Liver (tissue), 9 donors: ENCODE measurements around the gene ZNF519. TPM values are rescaled to one million over a fixed set of nuclear protein-coding genes. Genes with fewer than 3 reads are reported as not detected.

Experiments
- DNase-seq: peaks from one replicate; pipeline ENCODE4 v3.0.0-alpha.2; 2017; ENCODE audit warnings: low spot score
- H3K27ac ChIP-seq, 2 donors: one replicate each; pipeline ENCODE4 v1.7.0; 2013; ENCODE audit warnings: inconsistent platforms in 2 of 2, low read length in 2 of 2, control low read depth in 1 of 2, low read depth in 1 of 2, mild to moderate bottlenecking in 1 of 2
- H3K27me3 ChIP-seq, 4 donors: one replicate each; pipeline versions ENCODE4 v1.6.1 to v1.7.0; 2013; ENCODE audit warnings: low read length in 3 of 4, inconsistent platforms in 1 of 4, mild to moderate bottlenecking in 1 of 4, moderate library complexity in 1 of 4; ENCODE audit not compliant: control insufficient read depth in 4 of 4, insufficient read depth in 4 of 4
- H3K36me3 ChIP-seq, 4 donors: one replicate each; pipeline versions ENCODE4 v1.6.1 to v1.7.0; 2013; ENCODE audit warnings: low read length in 3 of 4, mild to moderate bottlenecking in 3 of 4, low read depth in 1 of 4, moderate library complexity in 1 of 4; ENCODE audit not compliant: control insufficient read depth in 4 of 4, insufficient read depth in 3 of 4
- H3K4me1 ChIP-seq, 4 donors: one replicate each; pipeline versions ENCODE4 v1.6.1 to v1.7.0; 2013; ENCODE audit warnings: low read length in 3 of 4, mild to moderate bottlenecking in 3 of 4, moderate library complexity in 1 of 4; ENCODE audit not compliant: control insufficient read depth in 4 of 4, insufficient read depth in 4 of 4
- H3K4me3 ChIP-seq, 3 donors: one replicate each; pipeline versions ENCODE4 v1.6.1 to v1.7.0; 2013; ENCODE audit warnings: low read length in 3 of 3, control low read depth in 1 of 3, low read depth in 1 of 3, mild to moderate bottlenecking in 1 of 3
- H3K9ac ChIP-seq, 2 donors: one replicate each; pipeline ENCODE4 v1.7.0; 2013; ENCODE audit warnings: low read length in 2 of 2, mild to moderate bottlenecking in 2 of 2, moderate library complexity in 2 of 2, control low read depth in 1 of 2, low read depth in 1 of 2
- H3K9me3 ChIP-seq, 4 donors: one replicate each; pipeline versions ENCODE4 v1.6.1 to v1.7.0; 2013; ENCODE audit warnings: low read length in 3 of 4; ENCODE audit not compliant: control insufficient read depth in 4 of 4
- ATF3 ChIP-seq: IDR thresholded peaks from 2 replicates; pipeline ENCODE4 v1.6.1; 2016; ENCODE audit warnings: antibody characterized with exemption
- EGR1 ChIP-seq, 2 donors: IDR thresholded peaks; 2 replicates each; pipeline ENCODE4 v1.6.1; 2016 to 2018; ENCODE audit warnings: antibody characterized with exemption in 2 of 2, low read depth in 2 of 2
- FOXA1 ChIP-seq: IDR thresholded peaks from 2 replicates; pipeline ENCODE4 v1.6.1; 2016; ENCODE audit warnings: antibody characterized with exemption
- GABPA ChIP-seq, 2 donors: IDR thresholded peaks in 1 of 2; conservative IDR thresholded peaks in 1 of 2; 2 replicates each; pipeline ENCODE4 v1.6.1; 2016; ENCODE audit warnings: antibody characterized with exemption in 2 of 2, mild to moderate bottlenecking in 1 of 2, moderate library complexity in 1 of 2
- HNF4A ChIP-seq, 2 donors: conservative IDR thresholded peaks; 2 replicates each; pipeline ENCODE4 v1.6.1; 2016; ENCODE audit warnings: antibody characterized with exemption in 2 of 2, mild to moderate bottlenecking in 2 of 2
- HNF4G ChIP-seq: IDR thresholded peaks from 2 replicates; pipeline ENCODE4 v1.6.1; 2016; ENCODE audit warnings: antibody characterized with exemption
- MAX ChIP-seq: IDR thresholded peaks from 2 replicates; pipeline ENCODE4 v1.6.1; 2016; ENCODE audit warnings: antibody characterized with exemption
- NR2F2 ChIP-seq: IDR thresholded peaks from 2 replicates; pipeline ENCODE4 v1.6.1; 2016; ENCODE audit warnings: antibody characterized with exemption
- RAD21 ChIP-seq, 2 donors: IDR thresholded peaks; 2 replicates each; pipeline ENCODE4 v1.6.1; 2016; ENCODE audit warnings: antibody characterized with exemption in 2 of 2, mild to moderate bottlenecking in 2 of 2
- RXRA ChIP-seq, 2 donors: IDR thresholded peaks; 2 replicates each; pipeline ENCODE4 v1.6.1; 2017 to 2018; ENCODE audit warnings: antibody characterized with exemption in 2 of 2, mild to moderate bottlenecking in 1 of 2
- SP1 ChIP-seq: IDR thresholded peaks from 2 replicates; pipeline ENCODE4 v1.6.1; 2018; ENCODE audit warnings: antibody characterized with exemption, mild to moderate bottlenecking
- TAF1 ChIP-seq: conservative IDR thresholded peaks from 2 replicates; pipeline ENCODE4 v1.6.1; 2016; ENCODE audit warnings: antibody characterized with exemption, mild to moderate bottlenecking
- YY1 ChIP-seq: IDR thresholded peaks from 2 replicates; pipeline ENCODE4 v1.6.1; 2016; ENCODE audit warnings: antibody characterized with exemption, mild to moderate bottlenecking
- WGBS: extraction: QIAGEN DNeasy Blood & Tissue Kit; methylation state at CpG from one replicate; pipeline ENCODE4 v1.1.7; 2013; 5-methylcytosine and 5-hydroxymethylcytosine counted together
- polyA plus RNA-seq, 2 donors: library from polyadenylated mRNA; stranded (reverse) in 1 of 2; unstranded in 1 of 2; fragments of 200-250 nt in 1 of 2; fragments of >200 nt in 1 of 2; fragmentation: Nextera tagmentation in 1 of 2; extraction: Ambion mirVana in 1 of 2; gene quantifications; one replicate each; pipeline versions ENCODE4 v1.2.1 to v1.2.3, GENCODE V29; 2013 to 2015
- total RNA-seq, 2 donors: library from RNA; depleted of rRNA; stranded (reverse); fragments of >200 nt; gene quantifications; one replicate each; pipeline ENCODE4 v1.2.3, GENCODE V29; 2014
- TF ChIP-seq, protein P1 (sequence below): fragments of 150-350 bp; IDR thresholded peaks from 2 replicates; pipeline ENCODE4 v1.5.1; 2017; ENCODE audit warnings: improper control_type of control experiment, low read depth, low read length; ENCODE audit not compliant: missing input control
- TF ChIP-seq, protein P2 (sequence below): IDR thresholded peaks from 2 replicates; pipeline ENCODE4 v1.6.1; 2016; ENCODE audit warnings: antibody characterized with exemption, mild to moderate bottlenecking
- donor health status: healthy.
- donor health status: healthy.
- donor health status: healthy.
- donor health status: healthy.
- donor health status: healthy.

Gene ZNF519
- total and polyA plus RNA-seq, 4 donors: 0.29 to 4.0 (median 1.1) TPM

DNA sequence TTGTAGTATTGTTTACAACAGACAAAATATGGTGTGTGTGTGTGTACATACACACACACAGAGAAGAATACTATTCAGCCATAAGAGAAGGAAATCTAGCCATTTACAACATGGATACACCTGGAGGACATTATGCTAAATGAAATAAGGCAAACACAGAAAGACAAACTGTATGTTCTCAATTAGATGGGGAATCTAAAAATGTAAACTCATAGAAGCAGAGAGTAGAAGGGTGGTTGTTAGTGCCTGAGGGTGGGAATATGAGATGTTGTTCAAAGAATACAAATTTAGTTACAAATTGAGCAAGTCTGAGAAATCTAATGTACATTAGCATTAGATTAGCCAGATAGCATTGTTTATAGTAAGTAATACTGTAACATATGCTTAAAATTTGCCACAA lies 11.3 kb downstream of the ZNF519 start:
- Histone ChIP-seq H3K4me1 (no peaks in the 10 kb centered on the region), H3K27ac (no peak overlapping the region), H3K27me3 (no peaks in the 10 kb centered on the region), H3K4me3 (no peak overlapping the region), H3K9ac (no peak overlapping the region), H3K36me3 (no peaks in the 10 kb centered on the region), H3K9me3 (peaks cover 0 to 1% (median 0%) of the 10 kb centered on the region in 4 donors)
- TF ChIP-seq RAD21 (IDR thresholded peaks at IDR 0.05) (no peak), YY1 (no peak), SP1 (no peak), FOXA1 (no peak), RXRA (IDR thresholded peaks at IDR 0.05) (no peak), HNF4G (no peak), EGR1 (IDR thresholded peaks at IDR 0.05; ENCODE audit: low read depth in 2 of 2) (no peak), TAF1 (no peak), HNF4A (conservative IDR thresholded peaks at IDR 0.05) (no peak)
- TF ChIP-seq, protein P1, sequence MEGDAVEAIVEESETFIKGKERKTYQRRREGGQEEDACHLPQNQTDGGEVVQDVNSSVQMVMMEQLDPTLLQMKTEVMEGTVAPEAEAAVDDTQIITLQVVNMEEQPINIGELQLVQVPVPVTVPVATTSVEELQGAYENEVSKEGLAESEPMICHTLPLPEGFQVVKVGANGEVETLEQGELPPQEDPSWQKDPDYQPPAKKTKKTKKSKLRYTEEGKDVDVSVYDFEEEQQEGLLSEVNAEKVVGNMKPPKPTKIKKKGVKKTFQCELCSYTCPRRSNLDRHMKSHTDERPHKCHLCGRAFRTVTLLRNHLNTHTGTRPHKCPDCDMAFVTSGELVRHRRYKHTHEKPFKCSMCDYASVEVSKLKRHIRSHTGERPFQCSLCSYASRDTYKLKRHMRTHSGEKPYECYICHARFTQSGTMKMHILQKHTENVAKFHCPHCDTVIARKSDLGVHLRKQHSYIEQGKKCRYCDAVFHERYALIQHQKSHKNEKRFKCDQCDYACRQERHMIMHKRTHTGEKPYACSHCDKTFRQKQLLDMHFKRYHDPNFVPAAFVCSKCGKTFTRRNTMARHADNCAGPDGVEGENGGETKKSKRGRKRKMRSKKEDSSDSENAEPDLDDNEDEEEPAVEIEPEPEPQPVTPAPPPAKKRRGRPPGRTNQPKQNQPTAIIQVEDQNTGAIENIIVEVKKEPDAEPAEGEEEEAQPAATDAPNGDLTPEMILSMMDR: no peak
- TF ChIP-seq, protein P2, sequence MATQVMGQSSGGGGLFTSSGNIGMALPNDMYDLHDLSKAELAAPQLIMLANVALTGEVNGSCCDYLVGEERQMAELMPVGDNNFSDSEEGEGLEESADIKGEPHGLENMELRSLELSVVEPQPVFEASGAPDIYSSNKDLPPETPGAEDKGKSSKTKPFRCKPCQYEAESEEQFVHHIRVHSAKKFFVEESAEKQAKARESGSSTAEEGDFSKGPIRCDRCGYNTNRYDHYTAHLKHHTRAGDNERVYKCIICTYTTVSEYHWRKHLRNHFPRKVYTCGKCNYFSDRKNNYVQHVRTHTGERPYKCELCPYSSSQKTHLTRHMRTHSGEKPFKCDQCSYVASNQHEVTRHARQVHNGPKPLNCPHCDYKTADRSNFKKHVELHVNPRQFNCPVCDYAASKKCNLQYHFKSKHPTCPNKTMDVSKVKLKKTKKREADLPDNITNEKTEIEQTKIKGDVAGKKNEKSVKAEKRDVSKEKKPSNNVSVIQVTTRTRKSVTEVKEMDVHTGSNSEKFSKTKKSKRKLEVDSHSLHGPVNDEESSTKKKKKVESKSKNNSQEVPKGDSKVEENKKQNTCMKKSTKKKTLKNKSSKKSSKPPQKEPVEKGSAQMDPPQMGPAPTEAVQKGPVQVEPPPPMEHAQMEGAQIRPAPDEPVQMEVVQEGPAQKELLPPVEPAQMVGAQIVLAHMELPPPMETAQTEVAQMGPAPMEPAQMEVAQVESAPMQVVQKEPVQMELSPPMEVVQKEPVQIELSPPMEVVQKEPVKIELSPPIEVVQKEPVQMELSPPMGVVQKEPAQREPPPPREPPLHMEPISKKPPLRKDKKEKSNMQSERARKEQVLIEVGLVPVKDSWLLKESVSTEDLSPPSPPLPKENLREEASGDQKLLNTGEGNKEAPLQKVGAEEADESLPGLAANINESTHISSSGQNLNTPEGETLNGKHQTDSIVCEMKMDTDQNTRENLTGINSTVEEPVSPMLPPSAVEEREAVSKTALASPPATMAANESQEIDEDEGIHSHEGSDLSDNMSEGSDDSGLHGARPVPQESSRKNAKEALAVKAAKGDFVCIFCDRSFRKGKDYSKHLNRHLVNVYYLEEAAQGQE: no peak
- DNase-seq: no peak

DNA sequence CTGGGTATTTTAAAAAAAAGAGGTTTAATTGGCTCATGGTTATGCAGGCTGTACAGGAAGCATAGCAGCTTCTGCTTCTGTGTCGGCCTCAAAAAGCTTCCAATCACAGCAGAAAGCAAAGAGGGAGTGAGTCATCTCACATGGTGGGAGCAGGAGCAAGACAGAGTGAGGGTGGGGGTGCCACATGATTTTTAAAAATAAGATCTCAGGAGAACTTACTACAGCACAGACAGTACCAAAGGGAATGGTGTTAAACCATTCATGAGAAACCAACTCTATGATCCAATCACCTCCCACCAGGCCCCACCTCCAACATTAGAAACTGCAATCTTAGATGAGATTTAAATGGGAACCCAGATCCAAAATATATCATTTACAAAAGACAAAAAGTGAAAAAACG lies 14.6 kb downstream of the ZNF519 start:
- WGBS: 93% methylated on average over 2 of the region's 2 CpGs
- H3K4me1 ChIP-seq: no peaks in the 10 kb centered on the region
- peaks cover 0 to 1% (median 0%) of the 10 kb centered on the region in 4 donors for H3K9me3 ChIP-seq
- no peaks in the 10 kb centered on the region for H3K36me3 ChIP-seq
- no peak for DNase-seq
- no peaks in the 10 kb centered on the region for H3K27me3 ChIP-seq
- H3K27ac ChIP-seq: no peak overlapping the region
- TF ChIP-seq MAX: no peak
- TF ChIP-seq RXRA (IDR thresholded peaks at IDR 0.05): no peak
- no peak for TF ChIP-seq GABPA (IDR thresholded peaks at IDR 0.05 in 1 of 2, conservative IDR thresholded peaks at IDR 0.05 in 1 of 2)
- TF ChIP-seq NR2F2: no peak
- no peak for TF ChIP-seq EGR1 (IDR thresholded peaks at IDR 0.05; ENCODE audit: low read depth in 2 of 2)
- no peak for TF ChIP-seq YY1
- TF ChIP-seq HNF4A (conservative IDR thresholded peaks at IDR 0.05): no peak
- TF ChIP-seq SP1: no peak
- TF ChIP-seq HNF4G: no peak
- no peak for TF ChIP-seq RAD21 (IDR thresholded peaks at IDR 0.05)
- no peak for TF ChIP-seq ATF3
- no peak overlapping the region for H3K9ac ChIP-seq
- H3K4me3 ChIP-seq: no peak overlapping the region
